Aorta (tissue), 5 donors: ENCODE results near the gene SPOCD1. TPM values are rescaled to one million over a fixed set of nuclear protein-coding genes. Genes with fewer than 3 reads are reported as not detected.

Source experiments
- ATAC-seq: fragments of 200-7000 bp; cut with Tn5 transposase; one replicate; pipeline ENCODE4 v1.9.1; 2022; ENCODE audit warnings: moderate library complexity; ENCODE audit not compliant: low FRiP score
- DNase-seq, 2 donors: peaks; one replicate each; pipeline ENCODE4 v3.0.0-alpha.2; 2020
- H3K27ac ChIP-seq, 2 donors: one replicate each; pipeline ENCODE4 v1.5.1; 2013; ENCODE audit warnings: low read length in 2 of 2, mild to moderate bottlenecking in 2 of 2, moderate library complexity in 2 of 2, control low read depth in 1 of 2, inconsistent platforms in 1 of 2, low read depth in 1 of 2
- H3K27me3 ChIP-seq, 2 donors: one replicate each; pipeline ENCODE4 v1.6.1; 2013; ENCODE audit warnings: control low read depth in 1 of 2, low read length in 1 of 2, mild to moderate bottlenecking in 1 of 2, moderate library complexity in 1 of 2; ENCODE audit not compliant: insufficient read depth in 2 of 2, control insufficient read depth in 1 of 2
- H3K36me3 ChIP-seq, 2 donors: one replicate each; pipeline ENCODE4 v1.6.1; 2013; ENCODE audit warnings: control low read depth in 1 of 2, low read length in 1 of 2, mild to moderate bottlenecking in 1 of 2; ENCODE audit not compliant: insufficient read depth in 2 of 2, control insufficient read depth in 1 of 2
- H3K4me1 ChIP-seq, 2 donors: one replicate each; pipeline ENCODE4 v1.6.1; 2013; ENCODE audit warnings: low read length in 2 of 2, control low read depth in 1 of 2, mild to moderate bottlenecking in 1 of 2, moderate library complexity in 1 of 2; ENCODE audit not compliant: insufficient read depth in 2 of 2, control insufficient read depth in 1 of 2
- H3K4me3 ChIP-seq, 2 donors: one replicate each; pipeline ENCODE4 v1.5.1; 2013; ENCODE audit warnings: low read length in 2 of 2, control low read depth in 1 of 2, mild to moderate bottlenecking in 1 of 2
- H3K9me3 ChIP-seq: one replicate; pipeline ENCODE4 v1.6.1; 2013; ENCODE audit warnings: mild to moderate bottlenecking, low read length; ENCODE audit not compliant: control insufficient read depth
- WGBS, 2 donors: extraction: QIAGEN DNeasy Blood & Tissue Kit; methylation state at CpG; one replicate each; pipeline ENCODE4 v1.1.7; 2013; 5-methylcytosine and 5-hydroxymethylcytosine counted together
- intact Hi-C, 2 donors: fragments of 100-400 bp; cut with DNase I; formaldehyde crosslinking; loops; one replicate each; pipeline versions ENCODE4 v1.14.2 to v1.15.0; 2022
- polyA plus RNA-seq, 2 donors: library from polyadenylated mRNA; stranded (reverse); fragments of 200-250 nt; gene quantifications; one replicate each; pipeline ENCODE4 v1.2.3, GENCODE V29; 2013
- total RNA-seq, 2 donors: library from RNA; stranded (reverse); fragmentation: NEBNext Ultra II Directional; extraction: Animal tissue kit (Norgen Biotek cat#: 25700); gene quantifications; one replicate each; pipeline ENCODE4 v1.2.1, GENCODE V29; 2021
- donor health status: healthy with polysubstance abuse.
- donor health status: Bipolar disorder and iron deficiency.
- donor health status: DM: no; HTN: no; CAD: no.
- donor health status: DM: no; HTN: no; CAD: no.
- donor health status: DM: yes; HTN: yes; CAD: no.

SPOCD1 gene
- total and polyA plus RNA-seq, 4 donors, result 1.4 to 12.3 (median 6.5) TPM

DNA sequence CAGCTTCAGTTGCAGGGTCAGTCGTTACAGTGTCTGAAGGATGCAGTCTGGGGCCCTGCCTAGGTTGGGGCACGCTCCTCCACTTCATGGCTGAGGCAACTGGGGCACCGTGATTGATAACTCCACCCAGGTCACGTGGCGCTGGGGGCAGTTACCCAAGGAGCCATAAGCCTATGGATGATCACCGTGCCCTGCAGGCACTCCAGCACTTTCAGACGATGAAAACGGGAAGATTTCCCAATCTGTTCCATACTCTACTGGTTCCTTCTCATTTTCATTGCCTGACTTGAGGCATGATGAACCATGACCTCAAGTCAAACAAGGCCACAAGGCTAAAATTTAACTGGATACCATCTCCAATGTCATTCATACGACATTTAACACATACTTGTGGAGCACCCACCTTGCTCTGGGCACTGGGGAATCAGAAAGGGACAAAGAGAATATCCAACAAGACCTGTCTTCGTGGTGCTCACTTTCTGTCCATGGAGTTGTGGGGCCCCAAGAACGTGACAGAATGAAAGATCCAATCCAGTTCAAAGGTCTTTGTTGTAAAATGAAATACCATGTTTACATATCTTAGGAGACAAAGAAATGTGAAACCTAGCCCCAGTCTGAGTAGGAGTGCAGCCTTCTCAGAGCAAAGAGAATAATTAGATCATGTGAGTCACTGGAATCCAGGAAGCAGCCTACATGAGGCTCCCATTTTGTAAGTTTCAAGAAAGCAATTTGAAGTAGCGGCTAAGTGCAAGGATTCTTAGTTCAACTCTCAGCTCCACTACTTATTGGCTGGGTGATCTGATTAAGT, 39.4 kb upstream of the SPOCD1 start:
- intact Hi-C loops, result no loop called here
- Histone ChIP-seq H3K4me3 (no peak overlapping the region), H3K4me1 (no peaks in the 10 kb centered on the region), H3K27me3 (no peaks in the 10 kb centered on the region), H3K36me3 (no peaks in the 10 kb centered on the region), H3K27ac (no peak overlapping the region), H3K9me3 (no peaks in the 10 kb centered on the region)
- 88 to 89% methylated on average over 12 of the region's 12 CpGs for WGBS, 2 donors
- ATAC-seq (no peak), DNase-seq (no peak)

DNA sequence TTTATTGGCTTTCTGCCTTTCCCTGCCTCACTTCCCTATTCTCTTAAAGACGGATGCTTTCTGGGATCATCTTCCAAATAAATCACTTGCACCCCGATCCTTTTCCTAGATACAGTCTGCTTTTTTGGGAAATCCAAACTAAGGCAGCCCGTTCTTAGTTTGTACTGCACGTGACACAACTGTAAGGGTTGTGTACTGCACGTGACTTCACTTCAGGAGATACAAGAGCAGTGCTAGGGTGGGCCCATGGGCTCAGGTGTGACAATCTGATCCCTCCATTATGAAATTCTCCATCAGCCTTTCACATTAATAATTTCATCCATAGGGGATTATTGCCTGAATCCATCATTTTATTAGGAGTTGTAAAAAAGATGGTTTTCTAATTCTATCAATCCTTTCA, 33.8 kb upstream of the SPOCD1 start:
- Histone ChIP-seq H3K4me1 (no peaks in the 10 kb centered on the region), H3K36me3 (no peaks in the 10 kb centered on the region), H3K9me3 (no peaks in the 10 kb centered on the region), H3K27me3 (no peaks in the 10 kb centered on the region), H3K27ac (no peak overlapping the region), H3K4me3 (no peak overlapping the region)
- 84 to 95% methylated on average over 5 of the region's 5 CpGs for WGBS, 2 donors
- intact Hi-C loops, result no loop called here
- ATAC-seq, result no peak
- DNase-seq, result no peak

DNA sequence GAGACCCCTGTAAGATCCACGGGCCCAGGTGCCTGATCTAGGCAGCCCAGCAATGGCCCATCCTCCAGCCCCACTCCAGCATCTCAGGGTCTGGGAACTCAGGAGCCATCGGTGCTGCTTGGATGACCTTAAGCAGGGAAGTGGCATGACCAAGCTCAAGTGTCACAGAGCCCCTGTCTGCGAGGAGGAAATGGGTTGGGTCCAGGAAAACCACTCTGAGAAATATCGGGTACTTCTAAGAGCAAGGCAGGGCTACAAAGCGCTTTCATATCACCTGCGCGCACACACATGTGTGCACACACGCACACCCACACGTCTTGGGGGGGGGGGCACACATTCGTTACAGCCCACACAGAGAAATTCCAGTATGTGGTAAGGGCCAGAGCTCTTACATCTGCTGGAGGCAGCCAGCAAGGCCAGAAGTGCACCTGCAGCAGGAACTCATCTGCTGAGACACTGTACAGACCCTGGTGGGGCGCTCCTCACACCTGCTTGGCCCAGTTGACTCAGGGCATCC, 32.6 kb upstream of the SPOCD1 start:
- H3K27me3 ChIP-seq, result no peaks in the 10 kb centered on the region
- WGBS, 2 donors, result 89 to 90% methylated on average over 10 to 11 of the region's 11 CpGs
- DNase-seq, result no peak
- ATAC-seq, result no peak
- intact Hi-C loops, result no loop called here
- no peaks in the 10 kb centered on the region for H3K4me1 ChIP-seq
- no peaks in the 10 kb centered on the region for H3K36me3 ChIP-seq
- no peak overlapping the region for H3K4me3 ChIP-seq
- H3K9me3 ChIP-seq, result no peaks in the 10 kb centered on the region
- H3K27ac ChIP-seq, result no peak overlapping the region

DNA sequence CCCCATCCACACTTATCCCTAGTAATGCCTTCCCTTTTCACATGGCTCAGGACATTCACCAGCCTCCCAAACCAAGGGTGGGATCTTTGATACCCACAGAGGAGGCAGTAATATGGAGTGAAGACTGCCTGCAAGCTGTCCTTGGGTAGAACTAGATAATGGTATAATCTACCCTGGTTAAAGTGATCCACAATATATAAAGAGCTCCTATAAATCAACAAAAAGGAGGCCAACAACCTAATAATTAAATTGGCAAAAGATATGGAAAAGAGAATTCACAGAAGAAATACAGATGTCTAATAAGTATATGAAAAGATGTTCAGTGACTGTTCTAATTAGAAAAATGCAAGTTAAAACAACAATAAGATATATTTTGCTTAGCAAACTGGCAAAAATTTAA, 30.7 kb upstream of the SPOCD1 start:
- Histone ChIP-seq H3K4me1 (no peaks in the 10 kb centered on the region), H3K4me3 (no peak overlapping the region), H3K36me3 (no peaks in the 10 kb centered on the region), H3K9me3 (no peaks in the 10 kb centered on the region), H3K27ac (no peak overlapping the region), H3K27me3 (no peaks in the 10 kb centered on the region)
- DNase-seq, result no peak
- intact Hi-C loops, result no loop called here
- ATAC-seq, result no peak

DNA sequence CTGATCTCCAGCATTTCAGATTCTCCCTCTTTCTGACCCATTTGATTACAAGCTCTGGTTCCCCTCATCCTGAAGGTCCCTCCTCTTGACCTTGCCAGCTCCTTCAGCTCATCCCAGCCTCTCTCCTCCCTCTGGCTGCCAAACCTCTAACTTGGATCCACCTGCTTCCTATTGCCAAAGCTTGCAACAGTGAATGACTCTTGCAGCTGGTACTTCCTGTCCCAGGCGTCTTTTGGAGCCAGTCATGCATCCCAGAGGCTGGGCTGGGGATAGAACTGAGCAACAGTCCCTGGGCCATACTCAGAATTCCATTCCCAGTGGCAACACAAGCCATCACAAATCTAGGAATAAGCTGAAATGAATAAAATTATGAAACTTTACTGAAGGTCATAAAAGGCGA, 27.7 kb upstream of the SPOCD1 start:
- Histone ChIP-seq H3K27me3 (no peaks in the 10 kb centered on the region), H3K36me3 (no peaks in the 10 kb centered on the region), H3K27ac (no peak overlapping the region), H3K9me3 (no peaks in the 10 kb centered on the region), H3K4me1 (no peaks in the 10 kb centered on the region), H3K4me3 (no peak overlapping the region)
- WGBS, 2 donors, result 46 to 52% methylated on average over 2 of the region's 2 CpGs
- peak in 1 of 2 donors; percentile 64 for DNase-seq
- ATAC-seq, result no peak
- intact Hi-C loops, result no loop called here

DNA sequence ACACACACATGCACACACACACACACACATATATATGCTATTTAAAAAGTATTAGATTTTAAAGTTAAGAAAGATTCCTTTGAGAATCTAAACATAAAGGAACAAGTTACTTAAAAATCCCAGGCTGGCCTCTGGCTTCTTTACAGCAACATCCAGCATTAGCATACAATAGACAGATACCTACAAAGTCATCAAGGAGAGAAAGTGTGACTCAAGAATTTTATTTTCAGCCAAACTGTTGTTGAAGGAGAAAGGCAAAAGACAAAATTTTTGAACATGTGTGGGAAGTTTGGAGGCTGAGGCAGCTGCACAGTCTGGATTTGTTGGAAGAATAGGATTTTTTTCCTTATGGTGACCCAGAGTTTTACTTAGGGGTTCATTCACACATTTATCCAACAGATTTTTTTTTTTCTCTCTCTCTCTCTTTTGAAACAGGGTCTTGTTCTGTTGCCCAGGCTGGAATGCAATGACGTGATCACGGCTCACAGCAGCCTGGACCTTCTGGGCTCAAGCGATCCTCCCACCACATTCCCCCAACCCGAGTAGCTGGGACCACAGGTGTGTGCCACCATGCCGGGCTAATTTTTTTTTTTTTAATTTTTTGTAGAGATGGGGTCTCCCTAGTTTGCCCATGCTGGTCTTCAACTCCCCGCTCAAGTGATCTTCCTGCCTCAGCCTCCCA, 24.0 kb upstream of the SPOCD1 start:
- no peak for DNase-seq
- H3K27ac ChIP-seq, result no peak overlapping the region
- no peak overlapping the region for H3K4me3 ChIP-seq
- WGBS, 2 donors, result 81 to 84% methylated on average over 6 of the region's 6 CpGs
- no peak for ATAC-seq
- intact Hi-C loops, result no loop called here
- no peaks in the 10 kb centered on the region for H3K4me1 ChIP-seq
- H3K36me3 ChIP-seq, result no peaks in the 10 kb centered on the region
- no peaks in the 10 kb centered on the region for H3K27me3 ChIP-seq
- no peaks in the 10 kb centered on the region for H3K9me3 ChIP-seq

DNA sequence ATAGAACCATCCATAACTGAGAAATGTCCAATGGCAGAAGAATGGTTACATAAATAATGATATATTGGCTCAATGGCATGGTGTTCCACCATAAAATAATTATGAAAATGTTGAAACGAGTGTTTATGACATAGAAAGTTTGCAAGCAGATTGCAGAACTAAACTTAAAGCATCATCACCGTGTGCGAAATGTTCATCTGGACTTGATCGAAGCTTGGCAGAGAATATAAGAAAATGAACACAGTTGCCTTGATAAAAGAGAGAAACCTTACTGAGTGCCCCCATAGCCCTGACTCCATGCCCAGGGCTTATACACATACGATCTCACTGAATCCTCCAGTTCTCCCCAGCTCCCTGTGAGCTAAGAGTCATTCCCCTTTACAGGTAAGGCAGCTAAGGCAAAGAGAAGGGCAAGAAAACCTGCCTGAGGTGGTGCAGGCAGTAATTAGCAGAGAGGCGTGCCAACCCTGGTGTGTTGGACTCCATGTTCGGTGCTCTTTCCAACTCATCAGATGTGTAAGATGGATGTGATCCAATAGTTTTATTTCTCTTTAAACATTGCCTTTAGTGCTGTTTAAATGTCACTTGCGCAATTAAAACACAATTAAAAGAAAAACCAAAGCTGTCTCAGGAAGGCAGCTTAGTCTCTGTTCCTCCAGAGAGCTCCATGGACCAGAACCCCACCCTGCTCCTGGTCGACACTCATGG, 21.8 kb upstream of the SPOCD1 start:
- no peak for ATAC-seq
- DNase-seq, result no peak
- intact Hi-C loops, result no loop called here
- H3K27me3 ChIP-seq, result no peaks in the 10 kb centered on the region
- WGBS, 2 donors, result 83 to 84% methylated on average over 9 of the region's 9 CpGs
- H3K4me1 ChIP-seq, result no peaks in the 10 kb centered on the region
- H3K27ac ChIP-seq, result no peak overlapping the region
- H3K9me3 ChIP-seq, result no peaks in the 10 kb centered on the region
- H3K36me3 ChIP-seq, result no peaks in the 10 kb centered on the region
- no peak overlapping the region for H3K4me3 ChIP-seq

DNA sequence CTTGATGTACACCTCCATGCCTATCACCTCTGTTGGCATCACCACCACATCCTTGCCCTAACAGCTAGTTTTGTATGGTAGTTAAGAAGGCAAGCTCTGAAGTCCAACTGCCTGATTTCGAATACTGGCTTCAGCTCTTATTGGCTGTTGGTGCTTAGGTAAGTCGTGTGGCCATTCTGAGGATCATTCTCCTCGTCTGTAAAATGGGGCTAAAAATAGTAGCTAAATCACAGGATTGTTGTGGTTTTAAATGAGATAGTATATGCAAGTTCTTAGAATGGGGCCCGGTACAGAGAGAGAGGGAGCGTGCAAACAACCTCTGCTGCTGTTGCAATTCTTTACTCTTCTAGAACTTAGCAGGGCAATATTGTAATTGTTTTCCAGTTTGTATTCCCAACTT, 20.8 kb upstream of the SPOCD1 start:
- no peaks in the 10 kb centered on the region for H3K4me1 ChIP-seq
- intact Hi-C loops, result no loop called here
- no peaks in the 10 kb centered on the region for H3K9me3 ChIP-seq
- no peak overlapping the region for H3K4me3 ChIP-seq
- no peaks in the 10 kb centered on the region for H3K36me3 ChIP-seq
- no peak for ATAC-seq
- no peaks in the 10 kb centered on the region for H3K27me3 ChIP-seq
- DNase-seq, result no peak
- WGBS, 2 donors, result 79 to 81% methylated on average over 5 of the region's 5 CpGs
- H3K27ac ChIP-seq, result no peak overlapping the region
